H9 (cell line): ENCODE measurements around the gene ZNF423. TPM values are rescaled to one million over a fixed set of nuclear protein-coding genes. Genes with fewer than 3 reads are reported as not detected.
A peak's percentile ranks its signal among the peaks of the same experiment; 100 is the strongest.

ENCODE experiments used
- DNase-seq: peaks from one replicate; pipeline ENCODE4 v3.0.0-alpha.2; 2017
- H2AFZ ChIP-seq: one replicate; pipeline ENCODE4 v1.6.1; 2013; ENCODE audit warnings: mild to moderate bottlenecking, low read length, control low read depth, moderate library complexity
- H2AK5ac ChIP-seq: 2 replicates; pipeline ENCODE4 v1.6.1; 2013; ENCODE audit warnings: low read length, control low read depth, mixed read lengths; ENCODE audit not compliant: insufficient read length
- H2BK120ac ChIP-seq: one replicate; pipeline ENCODE4 v1.6.1; 2013; ENCODE audit warnings: low read depth, mild to moderate bottlenecking, low read length, control low read depth, inconsistent platforms; ENCODE audit not compliant: poor library complexity, severe bottlenecking
- H2BK12ac ChIP-seq: 2 replicates; pipeline ENCODE4 v1.6.1; 2013; ENCODE audit warnings: low read length, control low read depth, mixed read lengths, low read depth; ENCODE audit not compliant: insufficient read length
- H2BK15ac ChIP-seq: 2 replicates; pipeline ENCODE4 v1.6.1; 2013; ENCODE audit warnings: low read depth, low read length, control low read depth
- H2BK20ac ChIP-seq: one replicate; pipeline ENCODE4 v1.6.1; 2013; ENCODE audit warnings: low read depth, mild to moderate bottlenecking, low read length, control low read depth, inconsistent platforms; ENCODE audit not compliant: poor library complexity, severe bottlenecking
- H2BK5ac ChIP-seq: 2 replicates; pipeline ENCODE4 v1.6.1; 2013; ENCODE audit warnings: low read length, control low read depth, mixed read lengths; ENCODE audit not compliant: insufficient read length
- H3K14ac ChIP-seq: 2 replicates; pipeline ENCODE4 v1.6.1; 2013; ENCODE audit warnings: low read length, control low read depth; ENCODE audit not compliant: insufficient read depth
- H3K18ac ChIP-seq: 2 replicates; pipeline ENCODE4 v1.6.1; 2013; ENCODE audit warnings: low read depth, mild to moderate bottlenecking, mixed read lengths, low read length, control low read depth; ENCODE audit not compliant: insufficient read length
- H3K23ac ChIP-seq: 2 replicates; pipeline ENCODE4 v1.6.1; 2013; ENCODE audit warnings: low read length, control low read depth, mixed read lengths, low read depth; ENCODE audit not compliant: insufficient read length
- H3K23me2 ChIP-seq: 2 replicates; pipeline ENCODE4 v1.6.1; 2013; ENCODE audit warnings: low read depth, mild to moderate bottlenecking, mixed read lengths, low read length, control low read depth; ENCODE audit not compliant: insufficient read length, poor library complexity, severe bottlenecking
- H3K27ac ChIP-seq: 2 replicates; pipeline ENCODE4 v1.5.1; 2013; ENCODE audit warnings: low read length, control low read depth, mixed read lengths, low read depth; ENCODE audit not compliant: insufficient read length
- H3K27me3 ChIP-seq: 2 replicates; pipeline ENCODE4 v1.6.1; 2013; ENCODE audit warnings: low read length, control low read depth, inconsistent platforms; ENCODE audit not compliant: insufficient read depth
- H3K4ac ChIP-seq: 2 replicates; pipeline ENCODE4 v1.6.1; 2013; ENCODE audit warnings: low read depth, mild to moderate bottlenecking, control low read depth, inconsistent platforms, low read length, moderate library complexity
- H3K4me1 ChIP-seq: 2 replicates; pipeline ENCODE4 v1.6.1; 2013; ENCODE audit warnings: low read length, control low read depth, inconsistent platforms; ENCODE audit not compliant: insufficient read depth
- H3K4me2 ChIP-seq: 2 replicates; pipeline ENCODE4 v1.6.1; 2013; ENCODE audit warnings: low read length, control low read depth, mixed read lengths; ENCODE audit not compliant: insufficient read length, insufficient read depth
- H3K56ac ChIP-seq: 2 replicates; pipeline ENCODE4 v1.6.1; 2013; ENCODE audit warnings: low read depth, mild to moderate bottlenecking, mixed read lengths, low read length, control low read depth; ENCODE audit not compliant: insufficient read length
- H3K79me1 ChIP-seq: 2 replicates; pipeline ENCODE4 v1.6.1; 2013; ENCODE audit warnings: low read depth, mild to moderate bottlenecking, moderate library complexity, low read length, control low read depth, inconsistent platforms; ENCODE audit not compliant: insufficient read depth, poor library complexity, severe bottlenecking
- H3K79me2 ChIP-seq: 2 replicates; pipeline ENCODE4 v1.6.1; 2013; ENCODE audit warnings: low read length, control low read depth, inconsistent platforms; ENCODE audit not compliant: insufficient read depth
- H3K9ac ChIP-seq: 2 replicates; pipeline ENCODE4 v1.6.1; 2013; ENCODE audit warnings: low read length, control low read depth, mixed read lengths; ENCODE audit not compliant: insufficient read length; ENCODE audit errors: extremely low read depth
- H3K9me3 ChIP-seq: one replicate; pipeline ENCODE4 v1.6.1; 2013; ENCODE audit warnings: low read depth, low read length, inconsistent platforms; ENCODE audit not compliant: control insufficient read depth
- H3T11ph ChIP-seq: one replicate; pipeline ENCODE4 v1.6.1; 2013; ENCODE audit warnings: mild to moderate bottlenecking, low read length, control low read depth, inconsistent platforms
- H4K20me1 ChIP-seq: one replicate; pipeline ENCODE4 v1.6.1; 2013; ENCODE audit not compliant: control insufficient read depth, insufficient read length, insufficient read depth
- H4K5ac ChIP-seq: 2 replicates; pipeline ENCODE4 v1.6.1; 2013; ENCODE audit warnings: low read depth, mild to moderate bottlenecking, mixed read lengths, low read length, control low read depth; ENCODE audit not compliant: insufficient read length
- H4K8ac ChIP-seq: replicated peaks from 2 replicates; pipeline ENCODE4 v1.6.1; 2013; ENCODE audit warnings: low read length, control low read depth, mixed read lengths, low read depth; ENCODE audit not compliant: insufficient read length
- H4K91ac ChIP-seq: 2 replicates; pipeline ENCODE4 v1.6.1; 2013; ENCODE audit warnings: low read depth, mild to moderate bottlenecking, moderate library complexity, mixed read lengths, low read length, control low read depth; ENCODE audit not compliant: insufficient read length
- H3K27ac Mint-ChIP-seq, 3 experiments: 2 replicates in 2 of 3; 3 replicates in 1 of 3; pipeline ENCODE4 v1.8.0; 2020 to 2021; ENCODE audit warnings: mixed read lengths in 3 of 3, mild to moderate bottlenecking in 1 of 3, moderate library complexity in 1 of 3
- H3K27me3 Mint-ChIP-seq: 2 replicates; pipeline ENCODE4 v1.8.0; 2021; ENCODE audit warnings: low read depth, mild to moderate bottlenecking, moderate library complexity, mixed read lengths
- H3K36me3 Mint-ChIP-seq, 3 experiments: 2 replicates in 2 of 3; 3 replicates in 1 of 3; pipeline ENCODE4 v1.8.0; 2020 to 2021; ENCODE audit warnings: low read depth in 3 of 3, mixed read lengths in 3 of 3; ENCODE audit not compliant: insufficient read depth in 1 of 3
- H3K4me1 Mint-ChIP-seq, 2 experiments: 2 replicates each; pipeline ENCODE4 v1.8.0; 2020; ENCODE audit warnings: mixed read lengths in 2 of 2
- H3K4me3 Mint-ChIP-seq, 2 experiments: 2 replicates in 1 of 2; 3 replicates in 1 of 2; pipeline ENCODE4 v1.8.0; 2020 to 2021; ENCODE audit warnings: mild to moderate bottlenecking in 2 of 2, mixed read lengths in 2 of 2, moderate library complexity in 1 of 2
- H3K9me3 Mint-ChIP-seq, 2 experiments: 2 replicates in 1 of 2; 3 replicates in 1 of 2; pipeline ENCODE4 v1.8.0; 2020; ENCODE audit warnings: mild to moderate bottlenecking in 2 of 2, mixed read lengths in 2 of 2, moderate library complexity in 1 of 2
- WGBS: extraction: QIAGEN DNeasy Blood & Tissue Kit; methylation state at CpG from one replicate; pipeline ENCODE4 v1.1.7; 2013; ENCODE audit warnings: missing lambda C conversion rate, low lambda C conversion rate, mixed read lengths; ENCODE audit not compliant: insufficient read length; ENCODE audit errors: extremely low coverage; 5-methylcytosine and 5-hydroxymethylcytosine counted together
- total RNA-seq: library from RNA; stranded (reverse); gene quantifications from 2 replicates; pipeline ENCODE4 v1.2.1, GENCODE V29; 2021
- TF ChIP-seq, protein P1 (sequence below): fragments of 200-600 bp; sonication (generic); conservative IDR thresholded peaks from 3 replicates; pipeline ENCODE4 v1.8.0; 2021; ENCODE audit warnings: antibody characterized with exemption, mild to moderate bottlenecking

Gene ZNF423
- total RNA-seq, 1 experiment from 2014 or later: 51.5 TPM

GRCh38 chr16:49760815-49761214 is 95.1 kb downstream of the ZNF423 start:
- Histone ChIP-seq H3K27me3 (no peaks in the 10 kb centered on the region), H3K14ac (no peak overlapping the region), H2BK15ac (no peak overlapping the region), H4K20me1 (no peaks in the 10 kb centered on the region), H3K4me2 (no peak overlapping the region), H3K79me1 (no peaks in the 10 kb centered on the region), H3K9ac (no peak overlapping the region), H3K4me1 (peaks cover 7% of the 10 kb centered on the region; the same call in 1 of the 2 replicates), H4K5ac (no peak overlapping the region), H2BK120ac (no peak overlapping the region), H2BK5ac (no peak overlapping the region), H3K18ac (no peak overlapping the region), H4K8ac (no peak overlapping the region), H3T11ph (no peak overlapping the region), H4K91ac (no peak overlapping the region), H3K23me2 (no peaks in the 10 kb centered on the region), H2AFZ (no peak overlapping the region), H2BK12ac (no peak overlapping the region), H3K9me3 (no peaks in the 10 kb centered on the region), H3K23ac (no peak overlapping the region), H3K4ac (no peak overlapping the region), H3K79me2 (peaks cover 3% of the 10 kb centered on the region; the same call in 1 of the 2 replicates), H3K56ac (no peak overlapping the region), H3K27ac (no peak overlapping the region), H2BK20ac (no peak overlapping the region), H2AK5ac (no peak overlapping the region)
- DNase-seq: no peak
- peaks cover 32 to 38% of the 10 kb centered on the region in 2 experiments for H3K4me1 Mint-ChIP-seq
- H3K4me3 Mint-ChIP-seq: peak overlapping the region in 1 of 2 experiments; percentile 31; a peak in 1 of 5 replicates
- WGBS: no CpG with 5 or more reads among the region's 7 CpGs
- H3K9me3 Mint-ChIP-seq: no peaks in the 10 kb centered on the region; a peak in 1 of 5 replicates
- TF ChIP-seq, protein P1, sequence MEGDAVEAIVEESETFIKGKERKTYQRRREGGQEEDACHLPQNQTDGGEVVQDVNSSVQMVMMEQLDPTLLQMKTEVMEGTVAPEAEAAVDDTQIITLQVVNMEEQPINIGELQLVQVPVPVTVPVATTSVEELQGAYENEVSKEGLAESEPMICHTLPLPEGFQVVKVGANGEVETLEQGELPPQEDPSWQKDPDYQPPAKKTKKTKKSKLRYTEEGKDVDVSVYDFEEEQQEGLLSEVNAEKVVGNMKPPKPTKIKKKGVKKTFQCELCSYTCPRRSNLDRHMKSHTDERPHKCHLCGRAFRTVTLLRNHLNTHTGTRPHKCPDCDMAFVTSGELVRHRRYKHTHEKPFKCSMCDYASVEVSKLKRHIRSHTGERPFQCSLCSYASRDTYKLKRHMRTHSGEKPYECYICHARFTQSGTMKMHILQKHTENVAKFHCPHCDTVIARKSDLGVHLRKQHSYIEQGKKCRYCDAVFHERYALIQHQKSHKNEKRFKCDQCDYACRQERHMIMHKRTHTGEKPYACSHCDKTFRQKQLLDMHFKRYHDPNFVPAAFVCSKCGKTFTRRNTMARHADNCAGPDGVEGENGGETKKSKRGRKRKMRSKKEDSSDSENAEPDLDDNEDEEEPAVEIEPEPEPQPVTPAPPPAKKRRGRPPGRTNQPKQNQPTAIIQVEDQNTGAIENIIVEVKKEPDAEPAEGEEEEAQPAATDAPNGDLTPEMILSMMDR: no peak
- H3K36me3 Mint-ChIP-seq: peaks cover 0 to 8% (median 0%) of the 10 kb centered on the region in 3 experiments; a peak in 4 of 7 replicates
- H3K27ac Mint-ChIP-seq: no peak overlapping the region
- H3K27me3 Mint-ChIP-seq: no peaks in the 10 kb centered on the region
